Right atrium auricular region (tissue), 2 donors: ENCODE results near the gene PTGER4. TPM values are rescaled to one million over a fixed set of nuclear protein-coding genes. Genes with fewer than 3 reads are reported as not detected.
"Not testable (repeated sequence)": the region's sequence is repeated elsewhere in the genome, so short reads cannot be mapped to it uniquely, and the experiment has no call there.

ENCODE experiments used
- DNase-seq: peaks from one replicate; pipeline ENCODE4 v3.0.0-alpha.2; 2019; ENCODE audit warnings: low spot score
- H3K27ac ChIP-seq, 2 donors: fragments of 200-600 bp; sonication (generic); 1 replicate in 1 of 2; 2 replicates in 1 of 2; pipeline ENCODE4 v1.5.1; 2016 to 2019
- H3K27me3 ChIP-seq, 2 donors: fragments of 200-600 bp; sonication (generic); one replicate each; pipeline versions ENCODE4 v1.5.1 to v1.6.0; 2017 to 2019
- H3K36me3 ChIP-seq: fragments of 200-600 bp; sonication (generic); one replicate; pipeline ENCODE4 v1.5.1; 2016
- H3K4me1 ChIP-seq, 2 donors: fragments of 200-600 bp; sonication (generic); one replicate each; pipeline versions ENCODE4 v1.5.1 to v1.6.0; 2017 to 2019
- H3K4me3 ChIP-seq, 2 donors: fragments of 200-600 bp; sonication (generic); 1 replicate in 1 of 2; 2 replicates in 1 of 2; pipeline ENCODE4 v1.5.1; 2017 to 2019; ENCODE audit warnings: mild to moderate bottlenecking in 1 of 2, moderate library complexity in 1 of 2
- H3K9me3 ChIP-seq, 2 donors: fragments of 200-600 bp; sonication (generic); one replicate each; pipeline ENCODE4 v1.5.1; 2019
- CTCF ChIP-seq, 2 donors: fragments of 200-600 bp; sonication (generic); IDR thresholded peaks; one replicate each; pipeline ENCODE4 v1.5.1; 2019; ENCODE audit warnings: antibody characterized with exemption in 2 of 2
- total RNA-seq, 2 donors: library from RNA; depleted of rRNA; stranded (reverse); fragments of >200 nt; gene quantifications; one replicate each; pipeline ENCODE4 v1.1.0, GENCODE V29; 2016

PTGER4 gene
- total RNA-seq, 2 donors from 2014 or later: 7.3 to 22.0 TPM

- no peak for TF ChIP-seq CTCF (IDR thresholded peaks at IDR 0.05)
- Histone ChIP-seq H3K27ac (no peak overlapping the region), H3K27me3 (no peaks in the 10 kb centered on the region), H3K9me3 (no peaks in the 10 kb centered on the region), H3K36me3 (no peaks in the 10 kb centered on the region), H3K4me1 (no peaks in the 10 kb centered on the region), H3K4me3 (no peak overlapping the region)
- DNase-seq: no peak
Observed at GRCh38 chr5:40653221-40654022, 26.3 kb upstream of the PTGER4 start.

GRCh38 chr5:40654377-40654991 is 25.2 kb upstream of the PTGER4 start:
- H3K36me3 ChIP-seq: no peaks in the 10 kb centered on the region
- H3K27me3 ChIP-seq: no peaks in the 10 kb centered on the region
- no peak for TF ChIP-seq CTCF (IDR thresholded peaks at IDR 0.05)
- H3K4me3 ChIP-seq: no peak overlapping the region
- no peak overlapping the region for H3K27ac ChIP-seq
- DNase-seq: no peak
- H3K9me3 ChIP-seq: no peaks in the 10 kb centered on the region
- no peaks in the 10 kb centered on the region for H3K4me1 ChIP-seq

GRCh38 chr5:40655138-40655537 is 24.6 kb upstream of the PTGER4 start:
- H3K4me1 ChIP-seq: no peaks in the 10 kb centered on the region
- DNase-seq: no peak
- no peak for TF ChIP-seq CTCF (IDR thresholded peaks at IDR 0.05)
- no peaks in the 10 kb centered on the region for H3K36me3 ChIP-seq
- no peaks in the 10 kb centered on the region for H3K9me3 ChIP-seq
- no peaks in the 10 kb centered on the region for H3K27me3 ChIP-seq
- H3K4me3 ChIP-seq: no peak overlapping the region
- no peak overlapping the region for H3K27ac ChIP-seq

GRCh38 chr5:40656091-40656490 is 23.6 kb upstream of the PTGER4 start:
- H3K27ac ChIP-seq, H3K4me3 ChIP-seq, H3K4me1 ChIP-seq, H3K9me3 ChIP-seq, H3K36me3 ChIP-seq, H3K27me3 ChIP-seq, DNase-seq: not testable (repeated sequence)

GRCh38 chr5:40656766-40657165 is 22.9 kb upstream of the PTGER4 start:
- H3K36me3 ChIP-seq: no peaks in the 10 kb centered on the region
- no peaks in the 10 kb centered on the region for H3K27me3 ChIP-seq
- H3K27ac ChIP-seq: no peak overlapping the region
- no peak for TF ChIP-seq CTCF (IDR thresholded peaks at IDR 0.05)
- H3K4me3 ChIP-seq: no peak overlapping the region
- H3K9me3 ChIP-seq: no peaks in the 10 kb centered on the region
- no peaks in the 10 kb centered on the region for H3K4me1 ChIP-seq
- DNase-seq: no peak

GRCh38 chr5:40660751-40661150 is 19.0 kb upstream of the PTGER4 start:
- Histone ChIP-seq H3K36me3 (no peaks in the 10 kb centered on the region), H3K4me3 (no peak overlapping the region), H3K27me3 (no peaks in the 10 kb centered on the region), H3K4me1 (no peaks in the 10 kb centered on the region), H3K9me3 (no peaks in the 10 kb centered on the region), H3K27ac (no peak overlapping the region)
- TF ChIP-seq CTCF (IDR thresholded peaks at IDR 0.05): no peak
- no peak for DNase-seq
